CD4-positive, alpha-beta T cell treated with Interleukin-17A for 1 hour (primary cell): ENCODE results near the gene GHITM.
"Not testable (repeated sequence)": the region's sequence is repeated elsewhere in the genome, so short reads cannot be mapped to it uniquely, and the experiment has no call there.

ENCODE experiments used
- DNase-seq: peaks from one replicate; pipeline ENCODE4 v3.0.0-alpha.2; 2020

GHITM gene

GRCh38 chr10:84148006-84148597 lies 8.8 kb downstream of the GHITM start:
- DNase-seq, result peak; percentile 51

- no peak for DNase-seq
These were observed 10.5 kb downstream of the GHITM start for GRCh38 chr10:84149854-84150253.

GRCh38 chr10:84152769-84153168 lies 13.5 kb downstream of the GHITM start:
- no peak for DNase-seq

- DNase-seq, result no peak
These were observed 16.2 kb downstream of the GHITM start for GRCh38 chr10:84155521-84155920.

GRCh38 chr10:84156009-84156408 lies 16.7 kb downstream of the GHITM start:
- DNase-seq, result no peak

- DNase-seq, result peak; percentile 45
These were observed 17.5 kb downstream of the GHITM start for GRCh38 chr10:84156768-84157167.

GRCh38 chr10:84158061-84158460 lies 18.8 kb downstream of the GHITM start:
- no peak for DNase-seq

GRCh38 chr10:84158550-84158949 lies 19.2 kb downstream of the GHITM start:
- DNase-seq, result no peak

- DNase-seq, result no peak
These were observed 19.9 kb downstream of the GHITM start for GRCh38 chr10:84159076-84159685.

GRCh38 chr10:84160663-84161362 lies 21.5 kb downstream of the GHITM start:
- no peak for DNase-seq

- DNase-seq, result no peak
These were observed 24.7 kb downstream of the GHITM start for GRCh38 chr10:84163996-84164395.

- no peak for DNase-seq
These were observed 25.1 kb downstream of the GHITM start for GRCh38 chr10:84164442-84164841.

- no peak for DNase-seq
These were observed 27.4 kb downstream of the GHITM start for GRCh38 chr10:84166620-84167288.

GRCh38 chr10:84167289-84167653 lies 28.0 kb downstream of the GHITM start:
- not testable (repeated sequence) for DNase-seq

GRCh38 chr10:84168382-84168781 lies 29.1 kb downstream of the GHITM start:
- not testable (repeated sequence) for DNase-seq

GRCh38 chr10:84171237-84171636 lies 31.9 kb downstream of the GHITM start:
- not testable (repeated sequence) for DNase-seq

GRCh38 chr10:84171700-84172466 lies 32.6 kb downstream of the GHITM start:
- DNase-seq, result not testable (repeated sequence)

- no peak for DNase-seq
These were observed 33.4 kb downstream of the GHITM start for GRCh38 chr10:84172467-84173356.

- DNase-seq, result no peak
These were observed 34.2 kb downstream of the GHITM start, which contains the start of gene GPR15LG for GRCh38 chr10:84173501-84173929. Gene GPR15LG, plus strand, starts transcription at chr10:84173801. Its CDS starts 51 bp downstream, at chr10:84173852.

GRCh38 chr10:84175436-84175835 lies 36.1 kb downstream of the GHITM start:
- DNase-seq, result no peak

GRCh38 chr10:84176351-84176750 lies 37.0 kb downstream of the GHITM start:
- DNase-seq, result no peak
